K562 (cell line): ENCODE data around the gene VSIG10L2. TPM values are rescaled to one million over a fixed set of nuclear protein-coding genes. Genes with fewer than 3 reads are reported as not detected.

Experiments
- ATAC-seq: fragments of 200-7000 bp; cut with Tn5 transposase; 3 replicates; pipeline ENCODE4 v1.9.1; 2020; ENCODE audit warnings: moderate library complexity
- BruUV-seq: library from RNA; stranded (reverse); fragments of 400-500 nt; replicated peaks from 2 replicates; lab custom pipeline; 2021; lab: Mats Ljungman, UMichigan
- CTCF ChIA-PET: fragments of 300-600 bp; formaldehyde crosslinking; extraction: SDS; loops from one replicate; lab custom pipeline; 2021; ENCODE audit warnings: low intra/inter-chr PET ratio; lab: Yijun Ruan, JAX
- POLR2A ChIA-PET: fragments of 300-600, 350-650 bp; sonication (Branson Sonifier 250); formaldehyde crosslinking; extraction: SDS; loops from one replicate; lab custom pipeline; 2021; ENCODE audit warnings: antibody characterized with exemption, inconsistent platforms; lab: Yijun Ruan, JAX
- DNase-seq, 4 experiments: peaks; one replicate each; pipeline versions ENCODE4 v3.0.0 to v3.0.0-alpha.2; 2011 to 2018; ENCODE audit warnings: low spot score in 3 of 4, mixed read lengths in 3 of 4; ENCODE audit errors: extremely low read depth in 1 of 4
- FAIRE-seq: peaks from 2 replicates; lab custom pipeline; 2011; peaks lifted over from hg19 to GRCh38; lab: Jason Lieb, UNC
- H2AFZ ChIP-seq: 2 replicates; pipeline ENCODE4 v1.6.0; 2011; ENCODE audit warnings: low read depth, low read length, control low read depth, inconsistent platforms
- H3K27ac ChIP-seq: fragments of 200-600 bp; 3 replicates; pipeline ENCODE4 v1.8.0; 2011; ENCODE audit warnings: low read depth, mild to moderate bottlenecking, control low read depth, inconsistent platforms, low read length, moderate library complexity, mixed read lengths; ENCODE audit errors: extremely low read depth
- H3K27me3 ChIP-seq, 2 experiments: fragments of 300-600 bp in 1 of 2; 2 replicates in 1 of 2; 3 replicates in 1 of 2; pipeline versions ENCODE4 v1.6.0 to v1.8.0; 2011; ENCODE audit warnings: inconsistent platforms in 2 of 2, low read length in 2 of 2, mild to moderate bottlenecking in 1 of 2, mixed read lengths in 1 of 2, moderate library complexity in 1 of 2; ENCODE audit not compliant: control insufficient read depth in 2 of 2, insufficient read depth in 2 of 2
- H3K36me3 ChIP-seq: fragments of 300-600 bp; 3 replicates; pipeline ENCODE4 v1.8.0; 2011; ENCODE audit warnings: mild to moderate bottlenecking, low read length, inconsistent platforms; ENCODE audit not compliant: control insufficient read depth, insufficient read depth
- H3K4me1 ChIP-seq, 2 experiments: fragments of 200-600 bp in 1 of 2; replicated peaks in 1 of 2; 2 replicates in 1 of 2; 3 replicates in 1 of 2; pipeline versions ENCODE4 v1.5.1 to v1.8.0; 2011; ENCODE audit warnings: inconsistent platforms in 2 of 2, low read length in 2 of 2, mild to moderate bottlenecking in 1 of 2, mixed read lengths in 1 of 2, moderate library complexity in 1 of 2; ENCODE audit not compliant: control insufficient read depth in 2 of 2, insufficient read depth in 2 of 2
- H3K4me2 ChIP-seq: 2 replicates; pipeline ENCODE4 v1.6.1; 2011; ENCODE audit warnings: low read length, control low read depth, inconsistent platforms, mixed read lengths; ENCODE audit not compliant: insufficient read depth
- H3K4me3 ChIP-seq: fragments of 200-600 bp; sonication (generic), shearing (Covaris generic); 2 replicates; pipeline ENCODE4 v1.5.1; 2016; ENCODE audit warnings: control low read depth, inconsistent platforms
- H3K79me2 ChIP-seq: fragments of 200-600 bp; 3 replicates; pipeline ENCODE4 v1.8.0; 2011; ENCODE audit warnings: low read length, inconsistent platforms; ENCODE audit not compliant: control insufficient read depth, insufficient read depth
- H3K9ac ChIP-seq, 2 experiments: 2 replicates each; pipeline versions ENCODE4 v1.6.0 to v1.6.1; 2011; ENCODE audit warnings: low read depth in 2 of 2, low read length in 2 of 2, control low read depth in 1 of 2, inconsistent platforms in 1 of 2, mild to moderate bottlenecking in 1 of 2, mixed read lengths in 1 of 2; ENCODE audit not compliant: insufficient read depth in 1 of 2
- H3K9me1 ChIP-seq: one replicate; pipeline ENCODE4 v1.6.0; 2011; ENCODE audit warnings: inconsistent platforms, mild to moderate bottlenecking, low read length, moderate library complexity; ENCODE audit not compliant: control insufficient read depth, insufficient read depth
- H3K9me3 ChIP-seq: replicated peaks from 2 replicates; pipeline ENCODE4 v1.5.1; 2011; ENCODE audit warnings: low read depth, low read length, inconsistent platforms; ENCODE audit not compliant: control insufficient read depth, insufficient read depth
- H4K20me1 ChIP-seq: replicated peaks from 2 replicates; pipeline ENCODE4 v1.6.1; 2011; ENCODE audit warnings: low read length, inconsistent platforms, mixed read lengths; ENCODE audit not compliant: control insufficient read depth, insufficient read depth
- CGGBP1 ChIP-seq: fragments of 250-450 bp; sonication (Bioruptor Pico); IDR thresholded peaks from 2 replicates; pipeline ENCODE4 v1.9.0; 2021; ENCODE audit warnings: mild to moderate bottlenecking
- CHCHD3 ChIP-seq: fragments of 250-450 bp; sonication (Bioruptor Pico); IDR thresholded peaks from 2 replicates; pipeline ENCODE4 v2.1.2; 2022; ENCODE audit warnings: mild to moderate bottlenecking
- KDM2B ChIP-seq: fragments of 250-450 bp; sonication (Bioruptor Pico); IDR thresholded peaks from 2 replicates; pipeline ENCODE4 v1.8.0; 2021; ENCODE audit warnings: mild to moderate bottlenecking, moderate library complexity
- KDM5B ChIP-seq: fragments of 200-600 bp; sonication (generic); IDR thresholded peaks from 2 replicates; pipeline ENCODE4 v1.6.1; 2012; ENCODE audit warnings: low read depth, mild to moderate bottlenecking, moderate library complexity, low read length, control low read depth, inconsistent platforms; ENCODE audit not compliant: insufficient replicate concordance
- MBD1 ChIP-seq: fragments of 250-450 bp; sonication (Bioruptor Pico); IDR thresholded peaks from 2 replicates; pipeline ENCODE4 v1.8.0; 2022; ENCODE audit warnings: inconsistent platforms
- PHF8 ChIP-seq: fragments of 200-600 bp; sonication (generic); IDR thresholded peaks from 2 replicates; pipeline ENCODE4 v1.6.1; 2012; ENCODE audit warnings: mixed run types, mild to moderate bottlenecking, inconsistent platforms, low read length, moderate library complexity, borderline replicate concordance
- POLR2B ChIP-seq: fragments of 450-650 bp; IDR thresholded peaks from 2 replicates; pipeline ENCODE4 v1.6.1; 2018; ENCODE audit warnings: low read depth; ENCODE audit not compliant: partially characterized antibody
- SFPQ ChIP-seq: fragments of 200-400 bp; formaldehyde crosslinking; IDR thresholded peaks from 2 replicates; pipeline ENCODE4 v1.6.1; 2017; ENCODE audit warnings: mild to moderate bottlenecking, low read depth, low read length, moderate library complexity
- SLC30A9 ChIP-seq: fragments of 250-450 bp; sonication (Bioruptor Pico); IDR thresholded peaks from 2 replicates; pipeline ENCODE4 v1.8.0; 2022; ENCODE audit warnings: mild to moderate bottlenecking, moderate library complexity
- XRCC4 ChIP-seq: IDR thresholded peaks from one replicate; pipeline ENCODE4 v1.6.1; 2011; ENCODE audit not compliant: insufficient read depth, insufficient read length; ENCODE audit errors: extremely low read depth
- WGBS: fragments of 100-300 bp; shearing (Covaris generic); methylation state at CpG from one replicate; pipeline ENCODE4 v1.1.6; 2016; ENCODE audit warnings: low coverage, mixed read lengths; ENCODE audit not compliant: insufficient coverage; ENCODE audit errors: missing lambda C conversion rate; 5-methylcytosine and 5-hydroxymethylcytosine counted together
- in situ Hi-C: fragments of 300-500 bp; cut with MboI; formaldehyde crosslinking; loops from 4 replicates; pipeline ENCODE4 v1.15.0; 2018; ENCODE audit warnings: inconsistent platforms, mixed read lengths
- intact Hi-C: fragments of 100-400 bp; cut with micrococcal nuclease; formaldehyde crosslinking; loops from 2 replicates; pipeline ENCODE4 v1.14.2; 2022
- polyA plus RNA-seq, 8 experiments: library from polyadenylated mRNA; depleted of rRNA in 4 of 8; stranded (reverse) in 5 of 8; unstranded in 3 of 8; fragments of >200 nt; fragmentation: Nextera tagmentation in 2 of 8; fragmentation: Illumina TruSeq in 1 of 8; extraction: Ambion mirVana in 2 of 8; extraction: Trizol in 1 of 8; gene quantifications; 2 replicates each; pipeline versions ENCODE4 v1.2.1 to v1.2.3, GENCODE V29; 2011 to 2014; ENCODE audit warnings: inconsistent platforms in 1 of 8, missing spikeins in 1 of 8
- total RNA-seq, 7 experiments: library from RNA; depleted of rRNA in 6 of 7; stranded (reverse); fragments of >200 nt in 6 of 7; fragmentation: Illumina TruSeq in 2 of 7; extraction: Trizol in 2 of 7; gene quantifications; 2 replicates each; pipeline versions ENCODE4 v1.2.1 to v1.2.3, GENCODE V29; 2011 to 2021; ENCODE audit warnings: low replicate concordance in 1 of 7

VSIG10L2 gene
- total and polyA plus RNA-seq, 9 of the 15 experiments (the other 6 are each of a cell fraction or from before 2014, with no cell fraction given), result not detected

GRCh38 chr11:125982348-125982730 is 36.5 kb downstream of the VSIG10L2 start:
- intact Hi-C loops (no loop called here), in situ Hi-C loops (no loop called here)
- CTCF ChIA-PET, result no interaction called here
- Histone ChIP-seq H2AFZ (no peak overlapping the region), H3K27ac (no peak overlapping the region), H3K9ac (no peak overlapping the region), H3K4me1 (no peaks in the 10 kb centered on the region), H3K27me3 (peaks cover 12 to 25% of the 10 kb centered on the region in 2 experiments; a peak in 4 of 5 replicates), H3K4me2 (no peak overlapping the region), H3K4me3 (no peak overlapping the region), H4K20me1 (no peaks in the 10 kb centered on the region), H3K36me3 (no peaks in the 10 kb centered on the region), H3K9me3 (no peaks in the 10 kb centered on the region), H3K9me1 (no peaks in the 10 kb centered on the region), H3K79me2 (no peaks in the 10 kb centered on the region)
- BruUV-seq, result no TSS peak
- no peak for TF ChIP-seq KDM5B
- no peak for TF ChIP-seq CGGBP1 (CRISPR knock-in tag)
- no peak for TF ChIP-seq MBD1
- TF ChIP-seq PHF8, result no peak
- TF ChIP-seq POLR2B, result no peak
- no peak for TF ChIP-seq SFPQ
- TF ChIP-seq XRCC4, result no peak
- TF ChIP-seq CHCHD3, result no peak
- no peak for TF ChIP-seq SLC30A9
- TF ChIP-seq KDM2B (CRISPR knock-in tag), result no peak
- POLR2A ChIA-PET, result interaction anchor here (1.1 kb wide), 1 partner anchor 12 kb away, joined by 4 read pairs; no protein-coding TSS in a partner anchor
- ATAC-seq (no peak), FAIRE-seq (no peak), DNase-seq (no peak)
- 0% methylated on average over 3 of the region's 3 CpGs for WGBS
